ENCODE results near the gene TNPO1. TPM values are rescaled to one million over a fixed set of nuclear protein-coding genes. Genes with fewer than 3 reads are reported as not detected.

TNPO1 gene
- total and polyA plus RNA-seq, 2 of the 13 experiments (the other 11 are each of a cell fraction or from before 2014, with no cell fraction given), result 26.7 to 123 TPM

GRCh38 chr5:72955143-72955767, 138.8 kb downstream of the TNPO1 start (continued):
- no peak for TF ChIP-seq AKNA (CRISPR knock-in tag; IDR thresholded peaks at IDR 0.05; ENCODE audit: borderline replicate concordance)
- TF ChIP-seq GTF2F1 (IDR thresholded peaks at IDR 0.05; ENCODE audit: low read length), result no peak
- no peak for TF ChIP-seq RARG (CRISPR knock-in tag; IDR thresholded peaks at IDR 0.05; ENCODE audit: low read depth)
- no peak for TF ChIP-seq MED13 (CRISPR knock-in tag; IDR thresholded peaks at IDR 0.05)
- no peak for TF ChIP-seq REL (CRISPR knock-in tag; conservative IDR thresholded peaks at IDR 0.05)
- no peak for TF ChIP-seq ZNF382 (CRISPR knock-in tag; IDR thresholded peaks at IDR 0.05; ENCODE audit: borderline replicate concordance)
- TF ChIP-seq ZFP37 (CRISPR knock-in tag; IDR thresholded peaks at IDR 0.05; ENCODE audit: borderline replicate concordance), result 0 out of 2 replicates have a peak, but pooled peaks have one; percentile 49
- no peak for TF ChIP-seq ARID3A (IDR thresholded peaks at IDR 0.05; ENCODE audit: low read depth, low read length)
- TF ChIP-seq AKAP8 (CRISPR knock-in tag; IDR thresholded peaks at IDR 0.05), result no peak
- TF ChIP-seq JUN (CRISPR knock-in tag; IDR thresholded peaks at IDR 0.05), result no peak
- no peak for TF ChIP-seq ATF3 (CRISPR knock-in tag; IDR thresholded peaks at IDR 0.05)
- no peak for TF ChIP-seq ZNF569 (CRISPR knock-in tag; IDR thresholded peaks at IDR 0.05; ENCODE audit: borderline replicate concordance)
- no peak for TF ChIP-seq CENPX (CRISPR knock-in tag; IDR thresholded peaks at IDR 0.05)
- TF ChIP-seq ZNF749 (CRISPR knock-in tag; IDR thresholded peaks at IDR 0.05; ENCODE audit: borderline replicate concordance), result no peak
- TF ChIP-seq NFE2L1 (CRISPR knock-in tag; IDR thresholded peaks at IDR 0.05; ENCODE audit: borderline replicate concordance), result no peak
- no peak for TF ChIP-seq ZNF20 (CRISPR knock-in tag; IDR thresholded peaks at IDR 0.05)
- no peak for TF ChIP-seq THAP8 (CRISPR knock-in tag; IDR thresholded peaks at IDR 0.05; ENCODE audit: borderline replicate concordance)
- no peak for TF ChIP-seq RELA (CRISPR knock-in tag; IDR thresholded peaks at IDR 0.05)
- TF ChIP-seq ZNF598 (CRISPR knock-in tag; IDR thresholded peaks at IDR 0.05; ENCODE audit: borderline replicate concordance), result peak; percentile 78; the same call in 1 of the 2 replicates
- peak; percentile 32; the same call in 1 of the 2 replicates for TF ChIP-seq ZNF747 (CRISPR knock-in tag; IDR thresholded peaks at IDR 0.05; ENCODE audit: borderline replicate concordance)
